ENCODE results near the gene TAF7.
"Not testable (repeated sequence)": the region's sequence is repeated elsewhere in the genome, so short reads cannot be mapped to it uniquely, and the experiment has no call there.

TAF7 gene, protein sequence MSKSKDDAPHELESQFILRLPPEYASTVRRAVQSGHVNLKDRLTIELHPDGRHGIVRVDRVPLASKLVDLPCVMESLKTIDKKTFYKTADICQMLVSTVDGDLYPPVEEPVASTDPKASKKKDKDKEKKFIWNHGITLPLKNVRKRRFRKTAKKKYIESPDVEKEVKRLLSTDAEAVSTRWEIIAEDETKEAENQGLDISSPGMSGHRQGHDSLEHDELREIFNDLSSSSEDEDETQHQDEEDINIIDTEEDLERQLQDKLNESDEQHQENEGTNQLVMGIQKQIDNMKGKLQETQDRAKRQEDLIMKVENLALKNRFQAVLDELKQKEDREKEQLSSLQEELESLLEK

DNA sequence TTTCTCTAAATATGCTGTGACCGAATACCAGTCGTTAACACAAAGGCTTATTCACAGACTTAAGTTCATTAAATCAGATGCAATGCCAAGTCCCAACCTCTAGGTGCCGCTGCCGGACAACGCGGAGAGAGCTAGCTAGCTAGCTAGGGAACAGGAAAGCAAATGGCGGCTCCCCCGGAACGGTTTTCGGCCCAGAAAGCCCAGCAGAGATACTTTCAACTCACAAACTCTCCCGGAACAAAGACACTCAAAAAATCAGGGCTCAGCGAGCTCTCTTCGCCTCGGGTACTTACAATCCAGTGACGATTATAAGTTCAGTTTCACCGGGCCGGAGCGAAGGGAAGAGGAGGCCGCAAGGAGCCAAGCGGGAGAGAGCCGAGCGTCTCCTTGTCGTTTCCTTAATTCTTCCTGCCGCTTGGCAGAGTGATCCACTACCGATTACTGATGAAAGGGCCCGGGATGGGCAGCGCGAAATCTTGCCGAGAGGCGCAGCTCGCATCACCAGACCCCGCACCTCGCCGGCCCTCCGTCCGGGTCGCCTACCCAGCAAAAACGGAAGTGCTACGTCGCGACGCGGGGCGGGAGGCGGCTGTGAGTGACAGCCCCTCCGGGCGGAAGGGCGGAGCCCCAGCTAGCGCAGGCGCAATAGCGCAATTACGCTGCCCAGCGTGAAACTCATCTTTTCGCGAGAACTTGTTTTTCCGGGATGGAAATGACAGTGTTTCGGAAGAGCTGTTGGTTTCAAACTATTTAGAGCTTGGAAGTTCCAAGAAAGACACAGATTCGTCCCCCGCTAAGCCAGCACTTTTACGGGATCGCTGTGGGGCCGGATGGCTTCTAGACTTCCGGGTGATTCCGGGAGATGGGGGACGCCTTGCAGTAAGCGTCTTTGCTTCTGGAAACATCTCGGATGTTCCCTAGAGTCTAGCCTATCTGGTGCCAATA lies at the start of gene TAF7:
Gene TAF7, minus strand, starts transcription at position 560 of the 945 bp plus-strand sequence. CDS start 740 bp downstream, outside the sequence.
- DNase-seq (ENCODE audit: low read depth), result peak; percentile 81

DNA sequence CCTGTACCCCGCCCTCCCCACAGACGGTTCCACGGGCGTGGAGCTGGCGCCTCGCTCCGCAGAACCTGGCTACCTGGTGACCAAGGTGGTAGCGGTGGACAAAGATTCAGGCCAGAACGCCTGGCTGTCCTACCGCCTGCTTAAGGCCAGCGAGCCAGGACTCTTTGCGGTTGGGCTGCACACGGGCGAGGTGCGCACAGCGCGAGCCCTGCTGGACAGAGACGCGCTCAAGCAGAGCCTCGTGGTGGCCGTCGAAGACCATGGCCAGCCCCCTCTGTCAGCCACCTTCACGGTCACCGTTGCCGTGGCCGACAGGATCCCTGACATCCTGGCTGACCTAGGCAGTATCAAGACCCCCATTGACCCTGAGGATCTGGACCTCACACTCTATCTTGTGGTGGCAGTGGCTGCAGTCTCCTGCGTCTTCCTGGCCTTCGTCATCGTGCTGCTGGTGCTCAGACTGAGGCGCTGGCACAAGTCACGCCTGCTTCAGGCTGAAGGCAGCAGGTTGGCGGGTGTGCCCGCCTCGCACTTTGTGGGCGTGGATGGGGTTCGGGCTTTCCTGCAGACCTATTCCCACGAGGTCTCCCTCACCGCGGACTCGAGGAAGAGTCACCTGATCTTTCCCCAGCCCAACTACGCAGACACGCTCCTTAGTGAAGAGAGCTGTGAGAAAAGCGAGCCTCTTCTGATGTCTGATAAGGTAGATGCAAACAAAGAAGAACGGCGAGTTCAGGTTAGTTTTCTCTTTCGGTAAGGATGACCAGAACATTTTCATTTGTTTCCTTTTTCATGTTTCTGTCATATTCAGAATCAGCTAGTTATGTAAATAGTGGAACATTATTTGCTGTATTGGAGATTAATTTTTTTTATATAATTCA lies 45.7 kb upstream of the TAF7 start:
- DNase-seq (ENCODE audit: low read depth), result no peak

DNA sequence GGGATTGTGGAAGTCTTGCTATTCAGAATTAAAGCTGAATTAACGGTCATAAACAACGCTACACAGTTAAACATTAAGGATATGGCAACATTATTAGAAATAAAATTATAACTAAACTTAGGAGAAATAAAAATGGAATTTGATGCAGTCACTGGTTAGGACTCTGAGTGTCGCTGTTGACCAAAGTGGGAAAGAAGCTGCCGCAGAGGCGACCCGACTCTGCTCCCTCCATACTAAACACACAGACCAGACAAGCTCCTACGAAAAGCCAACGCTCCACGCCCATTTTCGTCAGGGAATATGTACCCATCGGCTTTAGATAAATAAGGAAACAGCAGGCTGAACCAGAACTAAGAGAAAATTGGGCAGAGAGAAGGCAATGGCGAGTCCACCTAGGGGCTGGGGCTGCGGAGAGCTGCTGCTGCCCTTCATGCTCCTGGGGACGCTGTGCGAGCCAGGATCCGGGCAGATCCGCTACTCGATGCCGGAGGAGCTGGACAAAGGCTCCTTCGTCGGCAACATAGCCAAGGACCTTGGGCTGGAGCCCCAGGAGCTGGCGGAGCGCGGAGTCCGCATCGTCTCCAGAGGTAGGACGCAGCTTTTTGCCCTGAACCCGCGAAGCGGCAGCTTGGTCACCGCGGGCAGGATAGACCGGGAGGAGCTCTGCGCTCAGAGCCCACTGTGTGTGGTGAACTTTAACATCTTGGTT lies 43.5 kb upstream of the TAF7 start, which contains the start of gene PCDHGA5:
Gene PCDHGA5, plus strand, starts transcription at position 211 of the 709 bp plus-strand sequence. Its CDS starts 169 bp downstream, at position 380.
- no peak for DNase-seq (ENCODE audit: low read depth)

DNA sequence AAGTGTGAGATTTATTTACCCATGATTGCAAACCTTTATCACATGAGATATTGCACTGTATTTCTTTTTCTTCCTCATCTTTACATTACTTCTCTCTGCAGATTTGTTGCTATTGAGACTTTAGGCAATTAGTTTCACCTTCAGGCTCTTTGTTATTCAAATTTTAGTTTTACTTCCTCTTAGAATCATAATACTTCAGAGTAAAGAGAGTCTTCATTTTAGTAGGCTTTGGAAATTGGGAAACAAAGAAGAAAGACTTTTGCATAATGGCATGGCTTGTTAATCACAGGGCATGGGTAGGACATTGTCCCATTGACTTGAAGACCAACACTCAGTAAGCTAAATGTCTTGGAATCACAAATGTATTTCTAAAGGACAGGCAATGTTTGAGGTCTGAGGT lies 42.1 kb upstream of the TAF7 start:
- DNase-seq (ENCODE audit: low read depth), result no peak

DNA sequence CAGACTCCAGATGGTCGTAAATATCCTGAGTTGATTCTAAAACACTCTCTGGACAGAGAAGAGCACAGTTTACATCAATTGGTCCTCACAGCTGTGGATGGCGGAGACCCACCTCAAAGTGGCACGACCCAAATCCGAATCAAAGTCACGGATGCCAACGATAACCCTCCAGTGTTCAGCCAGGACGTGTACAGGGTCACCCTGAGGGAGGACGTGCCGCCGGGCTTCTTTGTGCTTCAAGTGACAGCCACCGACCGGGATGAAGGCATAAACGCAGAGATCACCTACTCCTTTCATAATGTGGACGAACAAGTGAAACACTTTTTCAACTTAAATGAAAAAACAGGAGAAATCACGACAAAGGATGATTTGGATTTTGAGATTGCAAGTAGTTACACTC lies 40.1 kb upstream of the TAF7 start:
- DNase-seq (ENCODE audit: low read depth), result no peak

DNA sequence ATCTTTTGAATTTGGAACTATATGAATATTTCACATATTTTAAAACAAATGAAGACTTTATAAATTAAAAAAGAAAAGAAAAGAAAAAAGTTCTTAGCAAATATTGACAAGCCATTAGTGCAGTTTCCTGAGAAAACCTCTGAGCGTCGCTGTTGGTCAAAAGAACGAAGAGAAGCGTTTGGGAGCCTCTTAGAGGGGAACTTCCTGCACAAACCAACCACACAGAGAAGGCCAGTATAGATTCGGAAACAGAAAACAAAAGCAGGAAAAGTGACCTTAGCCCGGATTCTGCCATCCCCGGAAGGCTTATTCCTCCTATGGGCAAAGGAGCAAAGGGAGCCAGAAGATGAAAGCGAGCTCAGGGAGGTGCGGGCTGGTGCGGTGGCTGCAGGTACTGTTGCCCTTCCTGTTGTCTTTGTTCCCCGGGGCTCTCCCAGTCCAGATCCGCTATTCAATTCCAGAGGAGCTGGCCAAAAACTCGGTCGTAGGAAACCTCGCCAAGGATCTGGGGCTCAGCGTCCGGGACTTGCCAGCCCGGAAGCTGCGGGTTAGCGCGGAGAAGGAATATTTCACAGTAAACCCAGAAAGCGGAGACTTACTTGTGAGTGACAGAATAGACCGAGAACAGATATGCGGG lies 39.3 kb upstream of the TAF7 start, which contains the start of gene PCDHGB2:
Gene PCDHGB2, plus strand, starts transcription at position 205 of the 637 bp plus-strand sequence. Its CDS starts 142 bp downstream, at position 347.
- DNase-seq (ENCODE audit: low read depth), result no peak

DNA sequence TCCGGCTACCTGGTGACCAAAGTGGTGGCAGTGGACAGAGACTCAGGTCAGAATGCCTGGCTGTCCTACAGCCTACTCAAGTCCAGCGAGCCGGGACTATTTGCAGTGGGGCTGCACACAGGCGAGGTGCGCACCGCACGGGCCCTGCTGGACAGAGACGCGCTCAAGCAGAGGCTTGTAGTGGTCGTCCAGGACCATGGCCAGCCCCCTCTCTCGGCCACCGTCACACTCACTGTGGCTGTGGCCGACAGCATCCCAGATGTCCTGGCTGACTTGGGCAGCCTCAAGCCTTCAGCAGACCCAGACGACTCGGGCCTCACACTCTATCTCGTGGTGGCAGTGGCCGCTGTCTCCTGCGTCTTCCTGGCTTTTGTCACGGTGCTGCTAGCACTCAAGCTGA lies 36.4 kb upstream of the TAF7 start:
- DNase-seq (ENCODE audit: low read depth), result no peak

DNA sequence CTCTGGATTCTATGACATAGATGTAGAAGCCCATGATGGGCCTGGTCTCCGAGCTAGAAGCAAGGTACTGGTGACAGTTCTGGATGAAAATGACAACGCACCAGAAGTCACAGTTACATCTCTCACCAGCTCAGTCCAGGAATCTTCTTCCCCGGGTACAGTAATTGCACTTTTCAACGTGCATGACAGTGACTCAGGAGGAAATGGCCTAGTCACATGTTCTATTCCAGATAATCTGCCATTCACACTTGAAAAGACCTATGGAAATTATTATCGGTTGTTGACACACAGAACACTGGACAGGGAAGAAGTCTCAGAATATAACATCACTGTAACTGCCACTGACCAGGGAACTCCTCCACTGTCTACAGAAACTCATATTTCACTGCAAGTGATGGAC lies 35.5 kb upstream of the TAF7 start:
- no peak for DNase-seq (ENCODE audit: low read depth)

DNA sequence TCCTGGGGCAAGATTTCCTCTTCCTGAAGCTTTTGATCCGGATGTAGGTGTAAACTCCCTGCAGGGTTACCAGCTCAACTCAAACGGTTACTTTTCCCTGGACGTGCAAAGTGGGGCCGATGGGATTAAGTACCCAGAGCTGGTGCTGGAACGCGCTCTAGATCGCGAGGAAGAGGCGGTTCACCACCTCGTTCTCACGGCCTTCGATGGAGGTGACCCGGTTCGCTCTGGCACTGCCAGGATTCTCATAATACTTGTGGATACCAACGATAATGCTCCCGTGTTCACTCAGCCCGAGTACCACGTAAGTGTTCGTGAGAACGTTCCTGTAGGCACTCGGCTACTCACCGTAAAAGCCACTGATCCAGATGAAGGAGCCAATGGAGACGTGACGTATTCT lies 35.1 kb upstream of the TAF7 start:
- DNase-seq (ENCODE audit: low read depth), result no peak

DNA sequence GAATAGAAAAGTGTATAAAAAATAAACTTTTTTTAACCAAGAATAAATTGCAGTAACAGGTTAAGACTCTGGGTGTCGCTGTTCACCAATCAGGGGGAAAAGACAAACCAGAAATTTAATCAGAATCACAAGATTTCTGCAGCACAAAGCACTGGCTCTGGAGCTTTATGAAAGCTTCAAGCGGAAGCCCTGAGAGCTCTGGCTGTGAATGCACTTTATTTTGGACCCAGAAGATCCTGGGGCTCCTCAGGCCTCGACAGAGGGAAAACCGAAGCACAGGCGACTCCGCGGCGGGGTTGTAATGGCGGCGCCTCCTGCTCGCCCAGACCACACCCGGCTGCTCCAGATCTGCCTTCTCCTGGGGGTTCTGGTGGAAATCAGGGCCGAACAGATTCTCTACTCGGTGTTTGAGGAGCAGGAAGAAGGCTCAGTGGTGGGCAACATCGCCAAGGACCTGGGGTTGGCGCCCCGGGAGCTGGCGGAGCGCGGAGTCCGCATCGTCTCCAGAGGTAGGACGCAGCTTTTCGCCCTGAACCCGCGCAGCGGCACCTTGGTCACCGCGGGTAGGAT lies 34.4 kb upstream of the TAF7 start, which contains the start of gene PCDHGA4:
Gene PCDHGA4, plus strand, starts transcription at position 122 of the 570 bp plus-strand sequence. Its CDS starts 87 bp downstream, at position 209.
- no peak for DNase-seq (ENCODE audit: low read depth)

DNA sequence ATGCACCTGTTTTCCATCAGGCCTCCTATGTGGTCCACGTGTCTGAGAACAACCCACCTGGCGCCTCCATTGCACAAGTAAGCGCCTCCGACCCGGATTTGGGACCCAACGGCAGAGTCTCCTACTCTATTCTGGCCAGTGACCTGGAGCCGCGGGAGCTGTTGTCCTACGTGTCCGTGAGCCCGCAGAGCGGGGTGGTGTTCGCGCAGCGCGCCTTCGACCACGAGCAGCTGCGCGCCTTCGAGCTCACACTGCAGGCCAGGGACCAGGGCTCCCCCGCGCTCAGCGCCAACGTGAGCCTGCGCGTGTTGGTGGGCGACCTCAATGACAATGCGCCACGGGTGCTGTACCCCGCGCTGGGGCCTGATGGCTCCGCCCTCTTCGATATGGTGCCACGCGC lies 31.0 kb upstream of the TAF7 start:
- no peak for DNase-seq (ENCODE audit: low read depth)

DNA sequence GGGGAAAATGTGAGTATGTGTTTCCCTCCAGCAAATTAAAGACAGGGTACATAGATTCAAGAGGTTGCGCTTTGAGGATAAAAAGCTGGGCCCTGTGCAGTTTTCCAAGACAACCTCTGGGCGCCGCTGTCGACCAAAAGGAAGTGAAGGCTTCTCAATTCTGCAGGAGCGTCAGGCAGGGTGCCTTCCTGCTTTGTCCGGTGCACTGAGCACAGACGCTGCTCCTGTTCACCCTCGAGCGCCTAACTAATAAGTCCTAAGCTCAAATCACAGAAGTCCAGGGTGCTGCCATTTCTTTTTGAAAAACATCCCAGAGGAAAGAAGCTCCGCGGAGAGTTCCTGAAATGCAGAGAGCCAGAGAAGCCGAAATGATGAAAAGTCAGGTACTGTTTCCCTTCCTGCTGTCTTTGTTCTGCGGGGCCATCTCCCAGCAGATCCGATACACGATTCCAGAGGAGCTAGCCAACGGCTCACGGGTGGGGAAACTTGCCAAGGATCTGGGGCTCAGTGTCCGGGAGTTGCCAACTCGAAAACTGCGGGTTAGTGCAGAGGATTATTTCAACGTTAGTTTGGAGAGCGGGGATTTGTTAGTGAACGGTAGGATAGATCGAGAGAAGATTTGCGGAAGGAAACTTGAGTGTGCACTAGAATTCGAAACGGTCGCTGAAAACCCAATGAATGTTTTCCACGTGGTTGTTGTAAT lies 29.5 kb upstream of the TAF7 start, which contains the start of gene PCDHGB1:
Gene PCDHGB1, plus strand, starts transcription at position 183 of the 703 bp plus-strand sequence. Its CDS starts 162 bp downstream, at position 345.
- DNase-seq (ENCODE audit: low read depth), result no peak

DNA sequence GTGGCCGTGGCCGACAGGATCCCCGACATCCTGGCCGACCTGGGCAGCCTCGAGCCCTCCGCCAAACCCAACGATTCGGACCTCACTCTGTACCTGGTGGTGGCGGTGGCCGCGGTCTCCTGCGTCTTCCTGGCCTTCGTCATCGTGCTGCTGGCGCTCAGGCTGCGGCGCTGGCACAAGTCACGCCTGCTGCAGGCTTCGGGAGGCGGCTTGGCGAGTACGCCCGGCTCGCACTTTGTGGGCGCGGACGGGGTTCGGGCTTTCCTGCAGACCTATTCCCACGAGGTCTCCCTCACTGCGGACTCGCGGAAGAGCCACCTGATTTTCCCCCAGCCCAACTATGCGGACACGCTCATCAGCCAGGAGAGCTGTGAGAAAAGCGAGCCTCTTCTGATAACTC lies 25.4 kb upstream of the TAF7 start:
- DNase-seq (ENCODE audit: low read depth), result not testable (repeated sequence)

DNA sequence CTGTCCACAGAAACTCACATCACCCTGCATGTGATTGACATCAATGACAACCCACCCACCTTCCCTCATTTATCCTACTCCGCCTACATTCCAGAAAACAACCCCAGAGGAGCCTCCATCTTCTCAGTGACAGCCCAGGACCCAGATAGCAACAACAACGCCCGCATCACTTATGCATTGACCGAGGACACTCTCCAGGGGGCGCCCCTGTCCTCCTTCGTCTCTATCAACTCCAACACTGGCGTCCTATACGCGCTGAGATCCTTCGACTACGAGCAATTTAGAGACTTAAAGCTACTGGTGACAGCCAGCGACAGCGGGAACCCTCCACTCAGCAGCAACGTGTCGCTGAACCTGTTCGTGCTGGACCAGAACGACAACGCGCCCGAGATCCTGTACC lies 24.7 kb upstream of the TAF7 start:
- DNase-seq (ENCODE audit: low read depth), result no peak

DNA sequence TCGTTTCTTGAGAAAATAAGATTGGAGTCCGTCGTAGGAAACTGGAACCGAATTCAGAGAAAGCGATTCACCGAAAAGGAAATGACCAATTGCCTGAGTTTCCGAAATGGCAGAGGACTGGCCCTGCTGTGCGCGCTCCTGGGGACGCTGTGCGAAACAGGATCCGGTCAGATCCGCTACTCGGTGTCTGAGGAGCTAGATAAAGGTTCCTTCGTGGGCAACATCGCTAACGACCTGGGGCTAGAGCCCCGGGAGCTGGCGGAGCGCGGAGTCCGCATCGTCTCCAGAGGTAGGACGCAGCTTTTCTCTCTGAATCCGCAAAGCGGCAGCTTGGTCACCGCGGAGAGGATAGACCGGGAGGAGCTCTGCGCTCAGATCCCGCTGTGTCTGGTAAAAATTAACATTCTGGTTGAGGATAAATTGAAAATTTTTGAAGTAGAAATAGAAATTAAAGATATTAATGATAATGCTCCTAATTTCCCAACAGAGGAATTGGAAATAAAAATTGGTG lies 23.4 kb upstream of the TAF7 start:
- DNase-seq (ENCODE audit: low read depth), result no peak

DNA sequence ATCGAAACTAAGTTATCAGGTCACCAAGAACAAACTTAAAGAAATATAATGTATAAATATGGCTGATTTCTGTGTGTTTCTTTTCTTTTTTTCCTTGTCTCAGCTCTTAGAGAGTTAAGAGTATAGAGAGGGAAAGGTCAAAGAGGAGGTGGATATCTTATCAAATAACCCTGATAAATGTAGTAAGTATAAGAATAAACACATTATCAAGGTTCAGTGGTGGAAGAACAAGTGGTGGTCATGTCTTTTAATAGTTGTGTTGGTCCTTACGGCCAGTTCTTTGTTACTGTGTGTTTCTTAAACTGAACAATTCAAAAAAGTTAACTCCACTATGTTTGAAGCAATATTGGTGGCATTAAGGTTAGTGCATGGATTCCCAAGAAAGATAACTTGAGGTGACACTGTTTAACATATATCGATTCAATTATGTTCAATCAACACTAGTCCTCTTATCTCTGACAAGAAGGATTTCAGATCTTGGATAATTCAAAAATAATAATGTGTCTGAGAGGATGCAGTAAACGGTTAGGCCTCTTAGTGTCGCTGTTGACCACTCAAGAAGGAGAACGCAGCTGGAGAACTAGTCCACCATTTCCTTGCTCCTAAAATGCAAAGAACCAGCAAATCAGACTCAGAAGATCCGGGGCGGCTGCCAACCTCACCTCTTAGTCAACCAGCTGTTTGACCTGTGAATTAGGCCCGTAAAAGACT lies 22.8 kb upstream of the TAF7 start, which contains the start of gene PCDHGA3:
Gene PCDHGA3, plus strand, starts transcription at position 588 of the 711 bp plus-strand sequence. CDS start 205 bp downstream, outside the sequence.
- no peak for DNase-seq (ENCODE audit: low read depth)

DNA sequence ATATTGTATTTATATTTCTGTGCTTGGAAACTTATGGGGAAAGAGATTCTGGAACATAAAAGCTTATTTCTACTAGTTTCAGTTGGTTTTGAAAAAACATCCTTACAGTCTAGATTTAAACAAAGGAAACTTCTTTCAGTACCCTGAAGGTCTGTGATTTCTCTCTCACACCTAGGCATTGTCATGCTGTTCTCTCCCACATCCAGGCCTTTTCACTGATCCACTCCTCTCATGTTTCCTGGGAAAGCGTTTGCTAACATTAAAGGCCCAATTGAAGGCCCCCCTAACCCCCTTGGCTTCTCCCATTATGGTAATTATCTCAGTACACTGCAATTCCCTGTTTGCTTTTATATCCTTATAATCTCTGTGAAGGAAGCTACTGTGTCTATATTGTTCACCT lies 22.2 kb upstream of the TAF7 start:
- DNase-seq (ENCODE audit: low read depth), result no peak

DNA sequence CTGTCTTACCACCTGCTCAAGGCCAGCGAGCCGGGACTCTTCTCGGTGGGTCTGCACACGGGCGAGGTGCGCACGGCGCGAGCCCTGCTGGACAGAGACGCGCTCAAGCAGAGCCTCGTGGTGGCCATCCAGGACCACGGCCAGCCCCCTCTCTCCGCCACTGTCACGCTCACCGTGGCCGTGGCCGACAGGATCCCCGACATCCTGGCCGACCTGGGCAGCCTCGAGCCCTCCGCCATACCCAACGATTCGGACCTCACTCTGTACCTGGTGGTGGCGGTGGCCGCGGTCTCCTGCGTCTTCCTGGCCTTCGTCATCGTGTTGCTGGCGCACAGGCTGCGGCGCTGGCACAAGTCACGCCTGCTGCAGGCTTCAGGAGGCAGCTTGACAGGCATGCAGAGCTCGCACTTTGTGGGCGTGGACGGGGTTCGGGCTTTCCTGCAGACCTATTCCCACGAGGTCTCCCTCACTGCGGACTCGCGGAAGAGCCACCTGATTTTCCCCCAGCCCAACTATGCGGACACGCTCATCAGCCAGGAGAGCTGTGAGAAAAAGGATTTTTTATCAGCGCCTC lies 20.3 kb upstream of the TAF7 start:
- DNase-seq (ENCODE audit: low read depth), result not testable (repeated sequence)

All from stimulated activated CD8-positive, alpha-beta memory T cell treated with anti-CD3 and anti-CD28 coated beads, Interleukin-15, amount 100 ng/mL, for 24 hours (primary cell).